HG03521 (cell line): ENCODE results near the gene CADPS.

ENCODE experiments used
- ATAC-seq: cut with Tn5 transposase; IDR thresholded peaks from one replicate; pipeline ENCODE4 v1.9.1; 2021; ENCODE audit warnings: mild to moderate bottlenecking, moderate library complexity; ENCODE audit not compliant: unreplicated experiment

Gene CADPS

DNA sequence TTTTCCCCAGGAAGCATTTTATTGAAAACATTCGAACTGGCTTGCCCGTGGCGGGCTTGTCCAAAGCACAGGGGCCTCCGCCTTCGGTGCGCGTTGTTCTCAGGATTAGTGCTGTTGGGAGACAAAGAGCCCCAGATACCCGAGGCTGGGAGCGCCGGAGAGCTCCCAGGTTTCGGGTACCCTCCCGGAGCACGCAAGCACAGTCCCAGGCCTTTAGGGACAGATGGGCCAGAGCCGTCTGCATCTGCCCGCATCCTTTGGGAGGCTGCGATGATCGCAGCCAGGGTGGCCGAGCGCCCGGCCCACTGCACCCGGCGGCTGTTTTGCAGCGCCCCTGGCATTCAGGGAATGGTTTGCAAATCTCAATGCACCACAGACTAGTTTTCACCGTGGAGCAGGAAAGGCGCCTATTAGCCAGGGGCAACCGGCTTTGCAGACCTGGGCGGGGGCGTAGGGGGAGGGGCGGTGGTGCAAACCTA lies 496.9 kb downstream of the CADPS start:
- ATAC-seq: no peak

DNA sequence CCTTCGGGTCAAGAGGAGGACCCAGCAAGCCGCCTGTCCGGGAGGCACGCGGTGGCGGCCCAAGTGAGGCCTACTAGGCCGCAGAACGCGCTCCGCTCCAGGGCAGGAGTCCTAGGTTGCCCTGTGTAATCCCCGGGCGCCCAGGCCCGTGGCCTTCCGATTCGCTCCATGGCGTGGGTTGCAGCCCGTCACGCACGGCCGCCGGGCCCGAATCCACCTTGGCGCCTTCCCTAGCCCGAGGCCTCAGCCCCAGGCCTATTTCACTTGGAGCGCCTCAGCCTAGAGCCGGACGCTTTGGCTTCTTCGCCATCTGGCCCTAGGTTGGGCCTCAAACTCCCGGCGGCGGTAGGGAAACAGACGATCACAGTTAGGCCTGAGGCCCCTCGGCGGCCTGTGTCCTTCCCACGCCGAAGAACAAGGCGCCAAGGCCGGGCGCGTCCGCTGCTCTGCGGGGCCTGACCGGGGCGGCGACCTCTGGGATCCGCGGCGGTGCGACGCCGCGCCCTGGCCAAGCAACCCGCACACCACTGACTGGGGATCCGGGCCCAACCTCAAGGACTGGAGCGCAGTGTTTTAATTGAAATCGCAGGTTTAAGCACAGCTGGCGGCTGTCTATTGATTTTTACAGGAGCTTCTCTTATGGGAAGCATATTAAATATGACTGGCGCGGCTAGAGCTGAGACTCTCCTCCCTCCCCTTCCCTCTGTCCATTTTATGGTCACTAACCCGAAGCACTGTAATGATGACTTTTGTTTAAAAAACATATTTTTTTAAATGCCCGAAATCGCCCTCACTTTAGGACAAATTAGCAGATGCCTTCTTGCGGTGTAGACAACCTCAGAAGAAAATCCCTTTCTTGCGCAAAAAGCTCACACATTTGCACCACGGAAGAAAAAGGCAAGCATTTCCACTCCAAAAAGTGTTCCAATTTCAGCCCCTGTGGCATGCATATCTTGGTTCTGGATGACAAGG lies 498.0 kb downstream of the CADPS start:
- ATAC-seq: no peak

DNA sequence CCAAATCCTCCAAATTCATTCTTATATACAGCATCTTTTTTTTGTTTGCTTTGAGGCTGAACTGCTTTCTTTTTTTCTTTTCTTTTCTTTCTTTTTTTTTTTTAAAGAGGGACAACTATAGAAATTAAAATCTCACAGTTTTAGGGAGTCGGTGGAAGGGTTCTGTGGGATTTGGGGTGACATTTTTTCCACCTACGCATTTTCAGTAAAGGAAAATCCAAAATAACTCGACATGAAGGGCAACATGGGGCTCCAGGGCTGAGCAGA lies 498.8 kb downstream of the CADPS start:
- no peak for ATAC-seq

DNA sequence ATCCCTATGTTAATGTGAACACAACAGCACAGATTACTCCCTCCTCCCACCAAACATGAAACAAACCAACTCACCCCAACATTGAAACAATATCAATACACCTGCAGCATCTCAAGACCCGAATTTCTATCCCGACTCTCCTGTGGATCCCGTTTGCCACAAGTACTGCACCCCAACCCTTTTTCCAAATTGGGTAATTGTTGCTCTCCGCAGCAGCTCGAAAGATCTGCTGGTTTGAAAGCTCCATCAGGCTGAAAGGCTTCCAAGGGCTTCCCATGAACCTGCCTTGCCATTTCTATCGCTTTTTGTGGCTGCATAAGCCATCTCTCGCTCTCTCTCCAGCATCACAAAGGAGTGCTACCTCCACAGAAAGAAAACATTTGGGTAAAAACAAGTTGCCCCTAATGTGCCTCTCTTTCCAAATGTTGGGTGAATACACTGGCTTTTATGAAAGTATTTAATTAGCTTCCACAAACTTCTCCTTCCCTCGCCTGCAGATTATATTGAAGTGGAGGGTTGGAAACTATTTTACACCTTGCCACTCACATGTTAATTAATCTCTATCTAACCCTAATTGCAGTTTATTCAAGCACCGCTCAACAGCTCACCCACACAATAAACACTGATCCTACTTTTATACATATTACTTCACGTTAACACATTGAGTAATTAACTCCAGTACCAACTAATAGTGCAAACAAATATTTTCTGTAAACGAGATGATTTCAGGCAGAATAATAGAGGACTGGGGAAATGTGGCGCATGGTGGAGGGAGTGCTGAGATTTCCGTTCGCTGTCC lies 499.4 kb downstream of the CADPS start:
- no peak for ATAC-seq

DNA sequence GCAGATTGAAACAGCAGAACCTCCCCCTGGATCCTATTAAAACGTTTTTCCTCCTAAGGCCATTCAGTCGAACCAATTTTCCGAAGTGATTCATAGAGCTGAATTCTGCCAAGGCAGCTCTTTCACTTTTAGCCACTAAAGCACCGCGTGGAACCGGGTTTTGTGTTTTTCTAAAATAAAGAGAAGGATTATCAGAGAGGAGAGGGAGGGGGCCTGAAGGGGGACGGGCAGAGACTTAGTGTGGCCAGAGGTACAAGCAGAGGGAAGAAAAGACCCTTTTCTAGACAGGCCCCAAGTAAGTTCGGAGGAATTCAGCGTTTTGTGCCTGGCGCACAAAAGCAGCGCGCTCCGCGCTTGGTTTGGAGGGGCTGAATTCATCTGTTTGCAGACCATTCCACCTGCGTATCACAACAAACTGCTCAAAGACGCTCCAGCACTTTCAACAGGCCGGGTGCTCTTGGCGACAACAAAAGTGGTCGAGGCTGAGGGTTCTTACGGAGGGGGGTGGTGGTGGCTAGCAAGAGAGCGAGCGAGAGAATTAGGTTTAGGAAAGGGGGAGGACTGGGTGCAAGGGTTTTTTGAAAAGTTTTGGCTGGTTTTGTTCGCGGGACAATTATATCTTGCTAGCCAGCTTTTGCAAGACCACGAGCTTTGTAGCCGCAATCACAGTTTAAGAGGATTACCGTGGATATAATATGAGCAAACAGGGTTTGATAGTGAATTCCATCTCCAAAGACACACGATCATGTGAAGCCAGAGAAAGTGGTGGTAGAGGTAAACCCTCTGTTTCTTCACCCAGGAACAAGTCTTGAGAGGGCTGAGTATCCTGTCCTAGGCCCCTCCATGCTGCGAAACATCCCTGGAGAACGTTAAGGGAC lies 500.6 kb downstream of the CADPS start:
- ATAC-seq: no peak

DNA sequence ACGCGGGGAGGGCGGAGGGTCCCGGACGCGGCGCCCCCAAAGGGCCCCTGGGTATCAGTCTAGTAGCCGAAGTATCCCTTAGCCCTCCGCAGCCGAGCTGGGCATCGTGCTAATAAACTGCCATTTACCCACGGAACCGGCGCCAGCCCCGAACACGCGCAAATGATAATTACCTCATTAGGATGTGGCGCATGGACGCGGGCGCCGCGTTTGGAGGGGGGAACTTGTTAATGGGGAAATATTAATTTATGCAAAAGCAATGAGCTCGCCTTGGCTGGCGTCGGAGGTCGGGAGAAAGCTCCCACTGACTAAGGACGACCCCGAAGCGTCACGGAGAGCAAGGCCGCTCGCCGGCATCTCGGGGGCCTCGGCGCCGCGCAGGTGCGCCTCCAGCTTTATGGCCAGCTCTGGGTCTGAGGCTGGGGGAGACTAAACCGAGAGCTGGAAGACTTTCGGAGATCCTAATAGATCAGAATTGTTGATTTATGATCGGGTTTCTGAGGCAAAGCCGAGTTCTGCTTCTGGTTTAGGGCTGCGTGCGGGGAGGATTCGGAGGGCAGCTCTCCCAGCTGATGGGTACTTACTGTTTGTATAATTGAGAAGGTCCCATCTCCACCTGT lies 501.4 kb downstream of the CADPS start:
- no peak for ATAC-seq

DNA sequence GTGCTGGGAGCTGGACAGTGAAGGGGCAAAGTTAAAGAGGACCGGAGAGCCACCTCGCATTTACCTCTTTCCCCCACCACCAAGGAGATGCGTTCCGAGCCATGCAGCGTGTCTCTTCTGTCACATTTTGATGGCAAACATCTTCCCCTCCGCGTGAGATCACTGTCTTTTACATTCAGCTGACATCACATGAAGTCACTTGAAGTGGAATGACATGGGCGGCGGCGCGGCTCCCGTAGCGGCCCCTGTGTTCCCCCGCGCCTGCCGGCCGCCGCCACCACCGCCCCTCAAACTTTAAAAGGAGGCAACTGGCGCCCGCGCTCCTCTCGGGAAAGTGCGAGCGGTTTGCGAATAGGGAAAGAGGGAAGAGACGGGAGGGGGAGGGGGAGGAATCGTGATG lies 502.0 kb downstream of the CADPS start, which contains the start of gene FEZF2:
TSS of gene FEZF2 (minus strand) at position 336 of the 400 bp plus-strand sequence. CDS start 682 bp downstream, outside the sequence.
- no peak for ATAC-seq

DNA sequence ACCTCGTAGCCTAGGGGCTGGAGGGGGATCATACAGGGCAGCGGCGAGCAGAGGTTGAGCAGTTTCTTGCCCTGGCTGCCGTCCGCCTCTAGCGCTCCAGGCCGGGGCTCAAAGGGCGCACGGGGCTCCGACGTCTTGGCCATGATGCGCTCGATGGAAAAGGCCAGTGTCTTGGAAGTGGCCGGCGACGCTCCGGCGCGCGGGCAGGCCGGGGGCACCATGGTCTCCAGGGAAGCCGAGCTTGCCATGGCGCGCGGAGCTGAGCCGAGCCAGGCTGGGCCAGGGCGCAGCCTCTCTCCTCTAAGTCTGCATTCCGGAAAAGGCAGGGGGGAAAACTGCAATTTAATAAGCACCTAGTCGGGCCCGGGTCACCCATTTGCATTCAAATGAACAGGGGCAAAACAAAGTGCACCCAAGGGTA lies 502.6 kb downstream of the CADPS start:
- ATAC-seq: no peak

DNA sequence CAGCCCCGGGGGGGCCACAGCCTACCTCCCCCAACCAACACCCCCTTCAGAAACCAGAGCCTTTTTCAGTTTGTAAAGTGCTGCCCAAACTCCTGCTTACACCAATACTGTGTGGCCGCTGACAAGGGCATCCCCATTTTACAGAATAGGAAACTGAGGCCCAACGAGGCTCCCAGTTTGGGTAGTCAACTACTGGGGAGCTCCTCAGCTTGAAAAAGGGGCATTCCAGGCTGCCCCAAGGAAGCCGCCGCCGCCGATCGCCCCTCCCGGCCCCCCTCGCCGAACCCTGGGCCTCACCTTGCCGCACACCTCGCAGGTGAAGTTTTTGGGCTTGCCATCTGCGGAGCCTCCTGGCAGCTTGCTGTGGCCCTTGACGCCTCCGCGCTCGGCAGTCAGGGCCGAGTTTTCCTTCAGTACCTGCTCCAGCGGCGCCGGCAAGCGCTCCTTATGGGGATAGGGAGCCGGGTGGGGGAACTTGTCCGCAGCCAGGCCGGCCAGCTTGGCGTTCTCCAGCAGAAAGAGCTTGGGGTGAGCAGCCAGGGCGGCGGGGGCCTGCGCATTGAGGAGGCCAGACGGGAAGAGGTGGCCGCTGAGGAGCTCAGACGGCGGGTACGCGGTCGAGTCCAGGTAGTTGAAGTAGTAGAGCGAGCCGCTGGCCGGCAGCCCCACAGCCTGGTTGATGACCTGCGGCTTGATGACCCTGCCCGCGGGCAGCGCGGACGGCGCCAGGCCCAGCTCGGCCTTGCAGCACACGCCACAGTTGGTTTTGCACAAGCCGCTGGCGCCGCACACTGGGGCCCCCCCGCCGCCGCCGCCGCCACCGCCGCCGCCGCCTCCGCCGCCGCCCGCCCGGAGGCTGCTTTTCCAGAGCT lies 503.3 kb downstream of the CADPS start:
- no peak for ATAC-seq

DNA sequence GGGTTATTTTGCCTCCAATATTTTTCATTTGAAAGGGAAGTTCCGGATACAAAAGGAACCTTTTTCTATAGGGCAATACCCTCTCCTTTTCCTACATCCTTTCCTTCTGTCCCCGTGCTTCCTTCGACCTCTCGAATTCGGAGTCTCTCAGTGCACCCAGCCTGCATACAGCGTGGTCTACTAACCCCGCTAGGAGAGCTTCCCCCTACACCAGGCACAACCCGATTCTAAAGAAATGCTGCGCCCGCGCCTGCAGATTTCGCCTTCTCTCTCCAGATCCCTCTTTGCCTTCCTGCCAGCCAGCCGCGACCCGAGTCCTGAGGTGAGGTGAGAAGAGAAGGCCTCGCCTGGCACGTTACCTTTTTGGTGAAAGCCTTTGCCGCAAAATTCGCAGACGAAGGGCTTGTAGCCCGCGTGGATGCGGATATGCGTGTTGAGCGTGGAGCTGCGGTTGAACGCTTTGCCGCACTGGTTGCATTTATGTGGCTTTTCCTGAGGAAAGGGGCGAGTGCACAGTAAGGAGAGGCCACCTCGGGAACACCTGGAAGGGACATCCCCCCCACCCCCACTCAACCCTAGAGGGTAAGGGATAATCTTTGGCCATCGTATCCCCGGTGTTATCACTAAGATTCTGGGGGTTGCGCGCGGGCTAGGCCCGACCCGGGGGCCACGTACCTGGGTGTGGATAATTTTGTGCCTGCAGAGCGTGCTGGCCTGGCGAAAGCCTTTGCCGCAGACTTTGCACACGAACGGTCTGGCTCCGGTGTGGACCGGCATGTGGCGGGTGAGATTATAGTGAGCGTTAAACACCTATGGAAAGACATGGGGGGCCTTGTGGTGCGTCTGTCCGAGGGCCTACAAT lies 504.1 kb downstream of the CADPS start:
- ATAC-seq: no peak

DNA sequence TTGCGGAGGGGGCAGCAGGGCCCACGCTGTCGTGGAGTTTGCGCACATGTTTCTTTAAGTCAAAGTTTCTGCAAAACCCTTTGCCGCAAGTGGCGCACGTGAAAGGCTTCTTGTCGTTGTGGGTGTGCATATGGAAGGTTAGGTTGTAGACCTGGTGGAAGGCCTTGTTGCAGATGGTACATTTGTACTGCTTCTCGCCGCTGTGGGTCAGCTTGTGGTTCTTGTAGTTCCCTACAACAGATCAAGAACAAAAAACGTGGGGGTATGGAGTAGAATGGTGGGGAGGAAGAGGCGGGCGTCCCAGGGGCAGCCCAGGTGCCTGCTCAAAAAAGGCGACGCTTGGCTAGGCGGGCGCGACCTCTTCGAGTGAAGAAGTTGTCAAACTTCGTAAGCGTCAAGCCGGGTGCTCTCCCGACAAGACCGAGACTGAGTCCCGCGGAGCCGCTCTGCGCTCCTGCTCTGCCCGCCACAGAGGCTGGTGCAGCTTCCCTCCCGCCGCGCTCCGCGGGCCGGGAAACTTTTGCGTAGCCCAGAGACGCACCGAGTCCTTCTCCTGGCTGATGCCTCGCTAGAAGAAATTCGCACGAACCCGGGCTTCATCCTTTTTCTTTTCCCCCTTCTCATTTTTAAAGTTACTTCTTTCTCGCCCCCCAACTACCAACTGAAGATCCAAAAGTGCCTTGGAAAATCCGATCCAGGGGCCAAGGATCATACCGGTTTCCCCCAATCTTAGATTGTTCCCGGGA lies 504.9 kb downstream of the CADPS start:
- no peak for ATAC-seq

DNA sequence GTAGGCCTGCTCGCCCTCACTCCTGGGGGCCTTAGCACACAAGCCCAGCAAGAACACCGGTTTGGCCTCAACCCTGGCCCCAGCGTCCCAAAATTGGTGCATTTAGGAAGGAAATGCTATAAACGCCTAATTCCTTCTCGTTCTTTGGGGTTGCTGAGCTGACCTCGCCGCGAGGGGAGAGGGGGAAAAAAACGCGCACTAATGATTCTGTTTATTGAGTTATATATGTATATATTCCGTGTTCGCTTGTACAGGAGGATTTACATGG lies 505.8 kb downstream of the CADPS start:
- no peak for ATAC-seq

DNA sequence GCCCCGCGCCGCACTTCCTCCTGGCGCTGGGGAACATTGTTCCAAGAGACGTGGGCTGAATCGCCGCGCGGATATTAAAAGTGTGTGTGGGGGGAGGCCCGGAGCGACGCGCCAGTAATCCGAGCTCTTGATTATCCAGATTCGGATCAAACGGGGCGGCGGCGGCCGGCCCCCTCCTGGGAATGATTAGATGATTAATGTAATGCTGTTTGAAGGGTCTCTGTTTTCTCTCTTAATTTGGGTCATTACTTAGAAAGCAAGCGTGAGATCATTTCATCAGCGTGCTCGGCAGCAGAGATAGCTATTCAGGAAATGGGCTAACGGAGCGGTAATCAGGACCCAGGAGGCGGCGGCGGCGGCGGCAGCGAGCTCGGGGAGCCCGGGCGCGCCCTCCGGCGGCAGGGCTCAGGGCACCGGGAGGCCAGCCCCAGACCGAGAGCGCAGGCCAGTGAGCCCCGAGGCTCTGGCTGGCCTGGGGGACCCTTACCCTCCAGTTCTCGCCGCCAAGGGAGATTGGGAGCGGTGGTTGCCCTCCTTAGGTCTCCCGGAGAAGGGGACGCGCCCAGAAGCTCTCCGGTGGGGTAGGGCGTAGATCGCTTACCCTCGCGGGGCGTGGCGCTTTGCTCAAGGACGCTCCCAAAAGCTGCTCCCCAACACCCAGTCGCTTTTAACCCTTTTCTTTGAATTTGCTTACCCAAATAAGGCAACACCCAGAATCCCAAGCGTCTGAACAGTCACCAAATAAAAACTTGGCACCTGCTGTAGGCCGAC lies 506.3 kb downstream of the CADPS start:
- ATAC-seq: no peak

DNA sequence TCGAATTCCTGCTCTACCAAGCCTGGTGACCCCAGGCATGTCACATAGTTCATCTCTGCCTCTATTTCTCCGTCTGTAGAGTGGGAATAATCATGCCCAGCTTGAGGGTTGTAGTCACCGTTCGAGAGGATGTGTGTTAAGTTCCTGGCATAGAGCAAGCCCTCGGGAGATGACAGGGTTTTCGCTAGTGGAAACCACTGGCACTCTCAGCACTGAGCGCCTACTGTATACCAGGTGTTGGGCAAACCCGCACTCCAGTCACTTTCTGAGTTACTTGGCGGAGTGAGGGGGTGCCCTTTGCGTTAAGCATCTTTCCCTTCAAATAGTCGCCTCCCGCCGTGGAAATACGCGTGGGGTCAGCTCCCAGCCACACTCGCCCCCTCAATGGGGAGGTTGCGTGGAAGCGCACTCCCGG lies 506.9 kb downstream of the CADPS start:
- no peak for ATAC-seq

DNA sequence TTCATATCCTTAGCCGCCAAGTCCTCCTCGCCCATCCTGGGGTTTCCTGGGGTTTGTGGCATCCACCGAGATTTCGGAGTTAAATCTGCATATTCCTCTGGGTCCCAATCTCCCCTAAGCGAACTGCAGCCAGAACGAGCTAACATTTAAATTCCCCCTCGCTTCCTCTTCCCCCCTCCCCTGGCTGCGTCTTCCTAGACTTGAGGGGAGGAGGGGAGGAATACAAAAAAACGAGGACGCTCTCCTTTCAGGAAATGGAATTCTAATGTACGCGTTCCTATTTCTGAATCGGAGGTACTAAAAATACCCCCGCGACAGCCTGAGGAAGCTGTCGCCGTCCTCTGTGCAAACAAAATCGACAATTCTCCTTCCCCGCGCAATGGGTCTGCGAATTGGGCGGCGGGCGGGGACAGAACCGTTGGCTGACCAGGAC lies 507.4 kb downstream of the CADPS start:
- ATAC-seq: no peak

DNA sequence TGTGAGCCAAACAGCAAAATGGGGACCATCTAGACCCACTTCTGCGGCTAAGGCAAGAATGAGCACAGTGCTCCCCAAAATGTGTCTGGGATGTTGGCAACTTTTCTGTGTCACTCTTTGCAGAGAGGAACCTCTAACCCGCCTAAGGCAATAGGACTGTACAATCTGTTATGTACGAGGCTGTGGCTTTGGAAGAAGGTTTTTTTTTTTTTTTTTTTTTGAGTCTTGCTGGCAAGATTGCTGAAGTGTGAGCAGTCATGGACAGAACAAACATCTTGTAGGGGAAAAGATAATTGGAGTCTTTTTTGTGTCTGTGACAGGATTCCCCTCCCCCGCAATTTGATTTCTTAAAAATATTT lies 509.1 kb downstream of the CADPS start:
- ATAC-seq: no peak

DNA sequence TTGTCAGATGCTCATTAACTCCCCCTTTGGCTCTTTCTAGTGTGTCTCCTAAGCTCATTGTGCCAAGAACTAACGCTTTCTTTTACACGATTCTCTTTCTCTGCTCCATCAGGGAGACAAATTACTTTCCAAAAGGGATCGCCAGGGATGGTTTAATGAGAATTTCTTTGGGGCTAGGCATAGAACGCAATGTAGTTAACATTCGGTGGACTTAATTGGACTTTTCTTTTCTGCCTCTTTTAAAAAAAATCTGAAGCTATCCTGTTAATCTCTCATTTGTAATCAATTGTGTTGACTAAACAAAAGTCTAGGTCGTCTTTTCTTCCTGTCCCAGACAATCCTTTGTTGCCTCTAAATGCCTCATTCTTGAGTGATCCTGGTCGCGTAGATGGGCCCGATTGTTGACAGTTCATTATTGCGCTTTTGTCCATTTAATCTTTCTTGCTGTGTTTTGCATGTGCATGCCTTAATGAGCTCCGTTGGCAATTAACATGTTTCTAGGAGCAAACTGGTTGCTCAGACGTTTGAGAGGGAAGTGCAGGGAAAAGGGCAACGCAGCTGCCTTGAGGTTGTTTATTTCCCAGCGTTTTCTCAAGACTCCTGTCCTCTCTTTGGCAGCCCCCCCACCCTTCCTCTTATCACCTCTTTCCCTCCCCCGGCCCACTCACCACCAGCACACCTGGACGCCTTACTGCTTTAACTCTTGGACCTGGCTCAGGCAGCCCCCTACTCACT lies 509.7 kb downstream of the CADPS start:
- ATAC-seq: no peak
